OCI-LY7 (cell line): ENCODE results near the gene THTPA. TPM values are rescaled to one million over a fixed set of nuclear protein-coding genes. Genes with fewer than 3 reads are reported as not detected.

Experiments used
- Bru-seq: library from RNA; stranded (reverse); fragments of 400-500 nt; gene quantifications from one replicate; lab custom pipeline; 2021; lab: Mats Ljungman, UMichigan
- BruChase-seq, 2 experiments: library from RNA; stranded (reverse); fragments of 400-500 nt; gene quantifications; one replicate each; lab custom pipeline; 2021; lab: Mats Ljungman, UMichigan
- BruUV-seq: library from RNA; stranded (reverse); fragments of 400-500 nt; replicated peaks from 2 replicates; lab custom pipeline; 2021; lab: Mats Ljungman, UMichigan
- CTCF ChIA-PET: fragments of 300-600 bp; sonication (Branson Sonifier 250); formaldehyde crosslinking; loops from one replicate; lab custom pipeline; 2022; ENCODE audit warnings: antibody characterized with exemption; ENCODE audit not compliant: unreplicated experiment; lab: Charles Lee
- POLR2A ChIA-PET: fragments of 300-600 bp; sonication (Branson Sonifier 250); formaldehyde crosslinking; loops from one replicate; lab custom pipeline; 2022; ENCODE audit warnings: antibody characterized with exemption; lab: Charles Lee
- DNase-seq: peaks from one replicate; pipeline ENCODE4 v3.0.0-alpha.2; 2015; ENCODE audit warnings: low spot score
- H2AFZ ChIP-seq: fragments of 200-600 bp; sonication (generic), shearing (Covaris generic); 2 replicates; pipeline ENCODE4 v1.6.1; 2014; ENCODE audit warnings: mild to moderate bottlenecking, antibody characterized with exemption, low read length, moderate library complexity
- H3K27ac ChIP-seq: fragments of 200-600 bp; sonication (generic); 2 replicates; pipeline ENCODE4 v1.5.1; 2014; ENCODE audit warnings: mixed run types, low read depth, mild to moderate bottlenecking, moderate library complexity, low read length, inconsistent platforms; ENCODE audit not compliant: poor library complexity, severe bottlenecking
- H3K36me3 ChIP-seq: fragments of 200-600 bp; sonication (generic); 2 replicates; pipeline ENCODE4 v1.6.1; 2014; ENCODE audit warnings: mild to moderate bottlenecking, antibody characterized with exemption, low read length, moderate library complexity, mixed read lengths; ENCODE audit not compliant: insufficient read depth
- H3K4me1 ChIP-seq: fragments of 200-600 bp; sonication (generic); 2 replicates; pipeline ENCODE4 v1.5.1; 2014; ENCODE audit warnings: mild to moderate bottlenecking, low read length; ENCODE audit not compliant: insufficient read depth, poor library complexity, severe bottlenecking
- H3K4me2 ChIP-seq: fragments of 200-600 bp; sonication (generic); 2 replicates; pipeline ENCODE4 v1.6.1; 2014; ENCODE audit warnings: mild to moderate bottlenecking, low read length
- H3K4me3 ChIP-seq: fragments of 200-600 bp; sonication (generic); 2 replicates; pipeline ENCODE4 v1.5.1; 2014; ENCODE audit warnings: mild to moderate bottlenecking, low read depth, low read length; ENCODE audit not compliant: poor library complexity, severe bottlenecking
- H3K79me2 ChIP-seq: fragments of 200-600 bp; sonication (generic); 2 replicates; pipeline ENCODE4 v1.6.1; 2016; ENCODE audit warnings: low read depth, mild to moderate bottlenecking, low read length, moderate library complexity, mixed read lengths; ENCODE audit not compliant: insufficient read depth
- H3K9me2 ChIP-seq: fragments of 200-600 bp; sonication (generic); 2 replicates; pipeline ENCODE4 v1.6.1; 2016; ENCODE audit warnings: mild to moderate bottlenecking, low read length, mixed read lengths; ENCODE audit not compliant: insufficient read depth
- H3K9me3 ChIP-seq: fragments of 200-600 bp; sonication (generic); 2 replicates; pipeline ENCODE4 v1.6.1; 2014; ENCODE audit warnings: mild to moderate bottlenecking, mixed run types, low read length, mixed read lengths
- H4K20me1 ChIP-seq: fragments of 200-600 bp; sonication (generic); 2 replicates; pipeline ENCODE4 v1.6.1; 2014; ENCODE audit warnings: mild to moderate bottlenecking, antibody characterized with exemption, low read length, moderate library complexity, mixed read lengths; ENCODE audit not compliant: insufficient read depth
- EZH2phosphoT487 ChIP-seq: fragments of 200-600 bp; sonication (generic); IDR thresholded peaks from 2 replicates; pipeline ENCODE4 v1.6.1; 2018; ENCODE audit warnings: low read depth, borderline replicate concordance, mild to moderate bottlenecking, mixed run types, antibody characterized with exemption, low read length, moderate library complexity, mixed read lengths
- intact Hi-C: fragments of 100-400 bp; cut with micrococcal nuclease; formaldehyde crosslinking; loops from one replicate; pipeline ENCODE4 v1.10.0; 2022; ENCODE audit not compliant: unreplicated experiment
- long read RNA-seq: library from polyadenylated mRNA; stranded (forward); transcript quantifications from one replicate; pipeline ENCODE4 v2.0.0, GENCODE V29; 2022
- total RNA-seq, 2 experiments: library from RNA; depleted of rRNA in 1 of 2; stranded (reverse); fragments of >200 nt in 1 of 2; shearing (Covaris generic) in 1 of 2; gene quantifications; 2 replicates each; pipeline ENCODE4 v1.2.3, GENCODE V29; 2014 to 2022
- TF ChIP-seq, protein P1 (sequence below): fragments of 200-600 bp; sonication (generic); conservative IDR thresholded peaks from 2 replicates; pipeline ENCODE4 v1.5.1; 2014; ENCODE audit warnings: mild to moderate bottlenecking, antibody characterized with exemption, low read length, moderate library complexity, mixed read lengths

Gene THTPA, protein sequence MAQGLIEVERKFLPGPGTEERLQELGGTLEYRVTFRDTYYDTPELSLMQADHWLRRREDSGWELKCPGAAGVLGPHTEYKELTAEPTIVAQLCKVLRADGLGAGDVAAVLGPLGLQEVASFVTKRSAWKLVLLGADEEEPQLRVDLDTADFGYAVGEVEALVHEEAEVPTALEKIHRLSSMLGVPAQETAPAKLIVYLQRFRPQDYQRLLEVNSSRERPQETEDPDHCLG
- 20.9 and 28.6 TPM in 2 replicates for total RNA-seq (2014; rRNA removed; shearing (Covaris generic))
- 15.4 and 16.9 TPM in 2 replicates for total RNA-seq (2022)
- Bru-seq, nascent RNA: percentile 67 among the genes with signal in this experiment
- percentile 68 among the genes with signal in this experiment for BruChase-seq, experiment 1, labeled RNA remaining after a 6-hour chase
- percentile 70 among the genes with signal in this experiment for BruChase-seq, experiment 2, labeled RNA remaining after a 2-hour chase
- long read RNA-seq, transcript THTPA-202 (3 exons, 1,779 nt): minor isoform, 5 of 55 reads
- long read RNA-seq, transcript THTPA-201 (2 exons, 2,860 nt): major isoform, 30 of 55 reads
- long read RNA-seq, partial matches to known transcripts: 0 of 55 reads
- long read RNA-seq, other reads (novel, unspliced or antisense): 16 of 55 reads

DNA sequence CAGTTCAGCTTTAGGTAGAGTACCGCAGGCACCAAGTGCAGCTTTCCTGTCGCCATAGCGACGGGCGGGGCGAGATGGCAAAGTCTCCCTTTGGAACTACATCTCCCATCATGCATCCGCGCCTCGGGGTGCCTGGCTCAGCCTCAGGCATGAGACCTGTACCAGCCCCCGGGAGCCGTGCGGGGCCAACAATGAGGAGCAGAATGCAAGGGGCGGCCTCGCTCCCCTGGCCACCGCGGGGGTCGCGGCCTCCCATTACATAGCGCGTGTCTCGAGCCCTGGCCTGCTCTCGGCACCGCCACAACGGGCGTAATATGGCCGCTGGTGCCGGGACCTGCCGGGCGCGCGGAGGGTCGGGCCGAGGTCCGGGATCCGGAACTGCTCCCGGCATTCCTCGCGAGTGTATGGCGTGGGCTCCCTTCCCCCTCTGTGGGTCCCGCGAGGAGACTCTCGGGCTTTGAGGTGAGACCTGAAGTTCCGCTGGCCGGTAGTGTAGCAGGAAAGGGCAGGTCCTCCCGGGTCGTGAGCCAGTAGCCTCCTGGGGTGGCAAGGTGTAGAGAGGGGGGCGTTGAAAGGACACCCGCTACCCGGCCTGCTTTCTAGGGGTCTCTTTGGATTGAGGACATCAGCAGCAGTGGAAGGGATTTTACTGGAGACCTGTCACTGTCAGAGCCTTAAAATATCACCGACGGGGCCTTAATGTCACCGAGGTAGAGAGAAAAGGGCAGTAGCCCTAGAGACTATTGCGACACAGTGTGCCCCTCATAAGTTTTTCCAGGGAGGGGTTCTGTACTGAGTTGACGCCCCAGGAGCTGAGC lies at the start of gene THTPA:
Gene THTPA, plus strand, starts transcription at position 390 of the 818 bp plus-strand sequence. CDS start 487 bp downstream, outside the sequence.
- intact Hi-C loops: loop anchor here (2.0 to 10.0 kb wide), 2 partner anchors 235 to 889 kb away; partner anchors contain the start of genes PABPN1 and SDR39U1
- Histone ChIP-seq H3K36me3 (peaks cover 30% of the 10 kb centered on the region), H3K4me3 (peak within 1 kb of the TSS; percentile 72), H3K27ac (peak within 1 kb of the TSS; percentile 58), H3K4me2 (peak within 1 kb of the TSS; percentile 91), H3K4me1 (peaks cover 27% of the 10 kb centered on the region), H3K79me2 (peaks cover 17% of the 10 kb centered on the region), H4K20me1 (no peaks in the 10 kb centered on the region), H3K9me2 (no peaks in the 10 kb centered on the region), H2AFZ (peak within 1 kb of the TSS; percentile 59; the same call in 1 of the 2 replicates), H3K9me3 (no peaks in the 10 kb centered on the region)
- POLR2A ChIA-PET: interaction anchor here (0.6 to 1.9 kb wide), 4 partner anchors 14 to 538 kb away, joined by 3 to 11 read pairs (median 5); partner anchors contain the start of genes PABPN1 and PCK2
- CTCF ChIA-PET: no interaction called here
- no peak for TF ChIP-seq EZH2phosphoT487
- TF ChIP-seq, protein P1, sequence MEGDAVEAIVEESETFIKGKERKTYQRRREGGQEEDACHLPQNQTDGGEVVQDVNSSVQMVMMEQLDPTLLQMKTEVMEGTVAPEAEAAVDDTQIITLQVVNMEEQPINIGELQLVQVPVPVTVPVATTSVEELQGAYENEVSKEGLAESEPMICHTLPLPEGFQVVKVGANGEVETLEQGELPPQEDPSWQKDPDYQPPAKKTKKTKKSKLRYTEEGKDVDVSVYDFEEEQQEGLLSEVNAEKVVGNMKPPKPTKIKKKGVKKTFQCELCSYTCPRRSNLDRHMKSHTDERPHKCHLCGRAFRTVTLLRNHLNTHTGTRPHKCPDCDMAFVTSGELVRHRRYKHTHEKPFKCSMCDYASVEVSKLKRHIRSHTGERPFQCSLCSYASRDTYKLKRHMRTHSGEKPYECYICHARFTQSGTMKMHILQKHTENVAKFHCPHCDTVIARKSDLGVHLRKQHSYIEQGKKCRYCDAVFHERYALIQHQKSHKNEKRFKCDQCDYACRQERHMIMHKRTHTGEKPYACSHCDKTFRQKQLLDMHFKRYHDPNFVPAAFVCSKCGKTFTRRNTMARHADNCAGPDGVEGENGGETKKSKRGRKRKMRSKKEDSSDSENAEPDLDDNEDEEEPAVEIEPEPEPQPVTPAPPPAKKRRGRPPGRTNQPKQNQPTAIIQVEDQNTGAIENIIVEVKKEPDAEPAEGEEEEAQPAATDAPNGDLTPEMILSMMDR: no peak
- DNase-seq: peak; percentile 93
- TSS peak; percentile 76 for BruUV-seq

DNA sequence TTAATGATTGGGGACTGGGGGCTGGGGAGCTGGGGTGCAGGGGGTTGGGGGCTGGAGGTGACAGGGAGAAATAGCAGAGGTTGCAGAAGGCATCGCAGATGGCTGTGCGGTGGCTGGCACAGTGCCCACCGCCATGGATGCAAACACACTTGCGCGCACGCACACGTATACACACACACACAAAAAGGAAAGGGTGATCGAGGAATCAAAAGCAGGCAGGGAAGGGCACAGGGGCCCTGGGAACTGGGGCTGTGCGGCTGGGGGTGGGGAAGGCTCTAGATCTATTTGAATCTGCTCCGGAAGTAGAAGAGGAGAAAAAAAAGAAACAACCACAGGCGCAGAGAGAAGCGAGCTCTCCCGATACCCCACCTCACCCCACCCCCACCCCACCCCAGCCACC lies 43.9 kb upstream of the THTPA start:
- no peak for TF ChIP-seq EZH2phosphoT487
- TF ChIP-seq, protein P1: no peak
- DNase-seq: peak; percentile 4
- CTCF ChIA-PET: interaction anchor here (0.6 kb wide), 1 partner anchor 30 kb away, joined by 3 read pairs; no protein-coding TSS in a partner anchor

More for the DNA sequence above, 43.9 kb upstream of the THTPA start:
- H3K4me3 ChIP-seq: no peak overlapping the region
- no peaks in the 10 kb centered on the region for H3K79me2 ChIP-seq
- intact Hi-C loops: no loop called here
- no TSS peak for BruUV-seq
- no peaks in the 10 kb centered on the region for H4K20me1 ChIP-seq
- H3K4me1 ChIP-seq: peaks cover 4% of the 10 kb centered on the region
- H3K4me2 ChIP-seq: peak overlapping the region; percentile 20; the same call in 1 of the 2 replicates
- no peak overlapping the region for H2AFZ ChIP-seq
- POLR2A ChIA-PET: interaction anchor here (0.6 kb wide), 1 partner anchor 119 kb away, joined by 3 read pairs; no protein-coding TSS in a partner anchor
- H3K9me3 ChIP-seq: no peaks in the 10 kb centered on the region
- H3K27ac ChIP-seq: no peak overlapping the region
- no peaks in the 10 kb centered on the region for H3K36me3 ChIP-seq
- no peaks in the 10 kb centered on the region for H3K9me2 ChIP-seq
